Retinal pigment epithelial cell (primary cell): Measurements from ENCODE around the gene SMC6.

Experiments used
- DNase-seq: peaks from one replicate; pipeline ENCODE4 v3.0.0-alpha.2; 2010; ENCODE audit warnings: low read depth
- H3K4me3 ChIP-seq: 2 replicates; pipeline ENCODE4 v1.5.1; 2011; ENCODE audit warnings: mild to moderate bottlenecking, low read length, control low read depth, moderate library complexity
- TF ChIP-seq, protein P1 (sequence below): conservative IDR thresholded peaks from 2 replicates; pipeline ENCODE4 v1.5.1; 2011; ENCODE audit warnings: low read depth, low read length, control low read depth, inconsistent platforms

The SMC6 gene, protein sequence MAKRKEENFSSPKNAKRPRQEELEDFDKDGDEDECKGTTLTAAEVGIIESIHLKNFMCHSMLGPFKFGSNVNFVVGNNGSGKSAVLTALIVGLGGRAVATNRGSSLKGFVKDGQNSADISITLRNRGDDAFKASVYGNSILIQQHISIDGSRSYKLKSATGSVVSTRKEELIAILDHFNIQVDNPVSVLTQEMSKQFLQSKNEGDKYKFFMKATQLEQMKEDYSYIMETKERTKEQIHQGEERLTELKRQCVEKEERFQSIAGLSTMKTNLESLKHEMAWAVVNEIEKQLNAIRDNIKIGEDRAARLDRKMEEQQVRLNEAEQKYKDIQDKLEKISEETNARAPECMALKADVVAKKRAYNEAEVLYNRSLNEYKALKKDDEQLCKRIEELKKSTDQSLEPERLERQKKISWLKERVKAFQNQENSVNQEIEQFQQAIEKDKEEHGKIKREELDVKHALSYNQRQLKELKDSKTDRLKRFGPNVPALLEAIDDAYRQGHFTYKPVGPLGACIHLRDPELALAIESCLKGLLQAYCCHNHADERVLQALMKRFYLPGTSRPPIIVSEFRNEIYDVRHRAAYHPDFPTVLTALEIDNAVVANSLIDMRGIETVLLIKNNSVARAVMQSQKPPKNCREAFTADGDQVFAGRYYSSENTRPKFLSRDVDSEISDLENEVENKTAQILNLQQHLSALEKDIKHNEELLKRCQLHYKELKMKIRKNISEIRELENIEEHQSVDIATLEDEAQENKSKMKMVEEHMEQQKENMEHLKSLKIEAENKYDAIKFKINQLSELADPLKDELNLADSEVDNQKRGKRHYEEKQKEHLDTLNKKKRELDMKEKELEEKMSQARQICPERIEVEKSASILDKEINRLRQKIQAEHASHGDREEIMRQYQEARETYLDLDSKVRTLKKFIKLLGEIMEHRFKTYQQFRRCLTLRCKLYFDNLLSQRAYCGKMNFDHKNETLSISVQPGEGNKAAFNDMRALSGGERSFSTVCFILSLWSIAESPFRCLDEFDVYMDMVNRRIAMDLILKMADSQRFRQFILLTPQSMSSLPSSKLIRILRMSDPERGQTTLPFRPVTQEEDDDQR

DNA sequence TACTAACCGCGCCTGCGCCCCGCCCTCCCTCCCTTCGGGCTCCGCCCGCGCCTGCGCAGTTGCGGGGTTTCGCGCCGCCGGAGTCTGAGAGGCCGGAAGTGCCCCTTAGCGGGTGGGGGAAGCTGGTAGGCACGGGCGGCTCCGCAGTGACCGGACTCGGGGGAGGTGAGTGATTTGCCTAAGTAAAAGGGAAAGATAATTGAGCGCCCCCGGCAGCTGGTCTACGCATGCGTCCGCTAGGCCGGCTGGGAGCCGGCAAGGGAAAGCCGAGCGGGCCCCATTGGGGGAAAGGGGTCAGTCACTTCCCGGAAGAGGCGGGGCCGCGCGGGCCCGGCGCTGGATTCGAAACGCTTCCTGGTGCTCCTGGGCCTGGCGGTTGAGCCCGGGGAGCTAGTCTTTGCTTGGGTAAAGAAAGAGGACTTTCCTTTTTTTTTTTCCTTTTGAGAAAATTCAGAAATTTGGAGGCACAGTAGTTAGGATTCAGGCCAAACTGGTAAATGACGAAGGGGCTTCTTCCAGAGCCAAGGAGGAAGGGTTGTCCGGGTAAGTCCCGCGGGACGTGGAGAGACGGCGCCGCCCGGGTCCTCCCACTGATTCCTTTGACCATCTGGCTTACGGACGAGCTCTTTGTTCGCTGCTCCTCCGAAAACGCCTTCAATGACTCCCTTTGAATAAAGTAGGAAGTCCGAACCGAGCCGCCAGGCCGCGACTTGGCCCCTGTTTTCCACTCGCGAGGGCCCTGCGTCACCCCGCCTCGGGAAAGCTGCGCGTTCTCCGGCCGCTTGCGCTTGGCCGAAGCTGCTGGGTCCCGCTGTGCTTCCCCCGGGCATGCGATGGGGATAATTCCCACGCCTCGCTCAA, at the start of gene SMC6, which contains the start of gene GEN1:
SMC6 (minus strand) TSS at position 8 of the 861 bp plus-strand sequence. CDS start 7,864 bp downstream, outside the sequence.
GEN1 (plus strand) TSS at position 336 of the 861 bp plus-strand sequence. CDS start 5,806 bp downstream, outside the sequence.
- TF ChIP-seq, protein P1, sequence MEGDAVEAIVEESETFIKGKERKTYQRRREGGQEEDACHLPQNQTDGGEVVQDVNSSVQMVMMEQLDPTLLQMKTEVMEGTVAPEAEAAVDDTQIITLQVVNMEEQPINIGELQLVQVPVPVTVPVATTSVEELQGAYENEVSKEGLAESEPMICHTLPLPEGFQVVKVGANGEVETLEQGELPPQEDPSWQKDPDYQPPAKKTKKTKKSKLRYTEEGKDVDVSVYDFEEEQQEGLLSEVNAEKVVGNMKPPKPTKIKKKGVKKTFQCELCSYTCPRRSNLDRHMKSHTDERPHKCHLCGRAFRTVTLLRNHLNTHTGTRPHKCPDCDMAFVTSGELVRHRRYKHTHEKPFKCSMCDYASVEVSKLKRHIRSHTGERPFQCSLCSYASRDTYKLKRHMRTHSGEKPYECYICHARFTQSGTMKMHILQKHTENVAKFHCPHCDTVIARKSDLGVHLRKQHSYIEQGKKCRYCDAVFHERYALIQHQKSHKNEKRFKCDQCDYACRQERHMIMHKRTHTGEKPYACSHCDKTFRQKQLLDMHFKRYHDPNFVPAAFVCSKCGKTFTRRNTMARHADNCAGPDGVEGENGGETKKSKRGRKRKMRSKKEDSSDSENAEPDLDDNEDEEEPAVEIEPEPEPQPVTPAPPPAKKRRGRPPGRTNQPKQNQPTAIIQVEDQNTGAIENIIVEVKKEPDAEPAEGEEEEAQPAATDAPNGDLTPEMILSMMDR: no peak
- H3K4me3 ChIP-seq: peak within 1 kb of the TSS; percentile 77
- DNase-seq: peak; percentile 67

DNA sequence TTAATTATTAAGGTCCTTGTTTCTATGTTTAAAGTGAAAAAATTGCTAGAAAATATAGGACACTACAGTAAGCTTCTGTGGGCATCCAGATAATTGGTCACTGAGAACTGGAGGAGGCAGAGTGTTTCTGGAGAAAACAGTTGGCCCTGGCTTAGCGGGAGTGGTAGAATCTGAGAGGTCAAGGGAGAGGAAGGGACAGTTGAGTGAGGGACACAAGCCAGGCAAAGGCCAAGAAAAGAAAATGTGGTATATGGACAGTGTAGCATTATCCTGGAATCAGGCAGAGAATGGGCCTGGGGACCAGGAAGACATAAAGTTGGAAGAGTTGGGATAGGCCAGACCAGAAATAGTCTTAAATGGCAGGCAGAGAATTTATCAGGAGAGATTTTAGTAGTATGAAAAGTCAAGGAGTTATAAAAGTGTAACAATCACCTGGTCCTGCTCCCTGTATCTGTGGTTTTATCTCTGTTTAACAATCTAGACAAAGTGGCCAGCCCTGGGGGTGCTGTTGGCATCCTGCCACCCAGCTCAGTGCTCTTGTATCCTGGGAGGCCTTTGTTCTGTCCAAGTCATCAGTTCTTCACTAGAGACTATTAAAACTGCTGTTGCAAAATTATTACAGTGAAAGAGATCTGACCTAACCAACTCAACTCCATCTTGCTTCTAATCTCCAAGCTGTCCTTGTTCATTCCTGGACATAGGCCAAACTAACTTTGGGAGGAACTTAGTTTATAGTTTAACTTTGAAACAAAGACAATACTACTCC, 47.3 kb upstream of the SMC6 start:
- no peak overlapping the region for H3K4me3 ChIP-seq
- DNase-seq: no peak
- TF ChIP-seq, protein P1: no peak

DNA sequence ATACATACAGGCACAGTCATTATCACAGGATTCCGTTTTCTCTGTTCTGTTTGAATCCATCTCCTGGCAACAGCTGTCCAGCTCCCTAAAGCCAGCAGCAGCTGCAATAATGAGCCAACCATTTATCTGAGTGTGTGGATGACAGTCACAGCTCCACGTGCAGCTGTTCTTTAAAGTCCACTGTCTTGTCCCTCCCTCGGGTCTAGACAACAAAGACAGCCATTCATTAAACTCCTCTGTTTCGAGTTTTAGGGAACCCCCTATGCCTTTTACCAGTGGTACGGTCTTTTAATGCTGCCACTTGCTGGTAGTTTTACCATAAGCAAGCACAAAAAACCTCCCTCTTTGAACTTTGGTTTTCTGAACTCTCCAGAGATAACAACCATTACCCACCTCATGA, 46.6 kb upstream of the SMC6 start:
- no peak overlapping the region for H3K4me3 ChIP-seq
- TF ChIP-seq, protein P1: no peak
- no peak for DNase-seq

DNA sequence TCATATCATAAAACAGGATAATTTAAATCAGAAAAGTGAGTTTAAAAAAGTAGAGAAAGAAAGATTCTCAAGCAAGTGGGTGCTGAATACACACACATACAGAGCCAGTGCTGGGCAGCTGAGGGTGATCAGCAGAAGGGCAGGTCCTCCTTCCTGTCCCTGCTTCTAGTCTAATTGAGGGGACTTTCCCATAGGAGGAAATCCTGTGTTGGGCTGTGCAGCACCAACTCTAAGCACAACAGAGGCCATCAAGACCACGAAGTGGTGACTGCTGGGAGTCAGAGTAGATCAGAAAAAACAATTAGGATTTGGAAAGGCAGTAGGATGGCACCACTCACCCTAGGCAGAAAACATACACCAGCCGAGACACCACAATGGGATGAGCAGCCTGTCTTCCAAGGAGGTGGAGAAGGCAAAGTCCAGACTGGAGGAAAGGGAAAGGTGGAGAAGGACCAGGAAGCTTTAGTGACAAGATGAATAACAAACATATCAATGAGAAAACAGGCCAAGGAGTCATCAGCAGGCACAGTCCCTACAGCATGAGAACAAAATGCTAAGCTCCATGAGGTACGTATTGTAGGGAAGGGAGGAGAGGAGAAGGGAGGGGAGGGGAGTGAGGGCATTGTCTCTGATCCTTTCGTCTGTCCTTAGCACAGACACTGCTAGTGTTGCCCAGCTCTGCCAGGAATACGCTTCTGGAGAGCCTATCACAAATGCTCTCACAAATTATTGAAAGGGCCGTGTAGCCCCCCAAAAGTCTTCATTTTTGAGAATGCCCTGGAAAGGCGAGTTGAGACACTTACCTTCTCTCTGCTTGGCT, 45.9 kb upstream of the SMC6 start:
- no peak for DNase-seq
- TF ChIP-seq, protein P1: no peak
- no peak overlapping the region for H3K4me3 ChIP-seq

DNA sequence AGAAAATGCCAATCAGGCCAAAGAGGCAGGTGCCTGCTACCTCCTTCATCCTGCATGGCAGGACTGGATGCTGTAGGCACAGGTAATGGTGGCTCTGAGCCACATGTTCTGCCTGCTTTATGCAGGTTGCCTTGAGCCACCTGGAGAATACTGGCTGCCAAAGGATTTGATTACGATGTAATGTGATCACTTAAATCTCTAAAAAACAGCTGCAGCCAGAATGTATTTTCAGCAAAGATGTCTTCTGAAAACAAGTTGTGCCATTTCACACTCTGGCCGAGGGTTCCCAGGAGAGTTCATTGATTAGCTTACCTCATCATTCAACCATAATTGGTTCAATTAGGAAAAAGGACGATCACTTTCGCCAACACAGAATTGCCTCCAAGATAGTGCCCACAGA, 44.7 kb upstream of the SMC6 start:
- no peak overlapping the region for H3K4me3 ChIP-seq
- TF ChIP-seq, protein P1: no peak
- no peak for DNase-seq
